Activated naive CD4-positive, alpha-beta T cell (primary cell): ENCODE measurements around the gene TRIM46.
"Not testable (repeated sequence)": the region's sequence is repeated elsewhere in the genome, so short reads cannot be mapped to it uniquely, and the experiment has no call there.

Experiments used
- DNase-seq, 4 experiments: peaks; one replicate each; lab custom pipeline; 2025; lab: John Stamatoyannopoulos, UW

TRIM46 gene

DNA sequence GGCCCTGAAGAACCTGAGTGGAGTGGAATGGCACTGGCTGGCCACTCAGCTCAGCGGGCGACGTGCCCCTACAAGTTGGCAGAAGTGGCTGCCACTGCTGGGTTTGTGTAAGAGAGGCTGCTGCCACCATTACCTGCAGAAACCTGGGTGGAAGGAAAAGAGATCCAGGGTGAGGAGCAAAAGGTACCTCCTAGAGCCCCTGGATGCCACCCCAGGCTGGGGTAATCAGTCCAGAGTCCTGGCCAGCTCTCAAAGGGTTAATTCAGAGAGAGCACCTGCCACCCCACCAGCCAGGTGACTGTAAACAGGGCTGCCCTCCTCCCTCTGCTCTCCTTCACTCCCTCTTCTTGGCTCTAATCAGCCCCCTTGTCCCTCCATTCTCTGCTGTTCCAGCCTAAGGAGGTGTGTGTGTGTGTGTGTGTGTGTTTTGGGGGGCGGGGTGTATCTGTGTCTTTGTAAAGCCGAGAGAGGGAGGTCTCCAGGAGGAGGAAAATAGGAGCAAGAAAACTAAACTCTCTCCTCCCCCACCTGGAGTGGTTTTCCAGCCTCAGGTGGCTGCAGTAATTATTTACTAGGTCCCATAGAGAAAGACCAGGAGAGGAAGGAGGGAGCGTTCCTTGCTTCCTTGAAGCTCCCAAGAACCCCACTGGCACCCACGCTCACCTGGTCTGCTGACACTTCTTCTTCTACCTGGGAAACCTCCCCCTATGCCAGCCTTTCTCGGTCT lies 12.6 kb downstream of the TRIM46 start:
- DNase-seq = no peak

- DNase-seq = no peak
These were observed 13.3 kb downstream of the TRIM46 start for GRCh38 chr1:155186794-155187455.

DNA sequence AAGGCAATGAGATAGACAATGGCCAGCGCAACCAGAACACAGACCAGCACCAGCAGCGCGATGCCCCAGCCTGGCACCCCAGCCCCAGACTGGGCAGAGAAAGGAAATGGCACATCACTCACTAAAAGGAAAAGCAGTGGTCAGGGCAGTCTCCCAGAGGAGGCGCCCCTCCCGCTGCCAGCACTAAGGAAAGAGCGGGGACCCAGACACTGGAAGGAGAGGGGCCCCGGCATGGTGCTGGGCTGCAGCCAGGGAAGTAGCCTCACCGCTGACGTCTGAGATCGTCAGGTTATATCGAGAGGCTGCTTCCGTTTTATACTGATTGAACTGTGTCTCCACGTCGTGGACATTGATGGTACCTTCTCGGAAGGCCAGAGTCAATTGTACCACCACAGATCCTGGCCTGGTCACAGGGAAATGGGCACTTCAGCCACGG lies 13.8 kb downstream of the TRIM46 start:
- no peak for DNase-seq

GRCh38 chr1:155188268-155188667 lies 14.6 kb downstream of the TRIM46 start:
- DNase-seq = no peak

GRCh38 chr1:155189926-155190325 lies 16.3 kb downstream of the TRIM46 start:
- not testable (repeated sequence) for DNase-seq

GRCh38 chr1:155191904-155192303 lies 18.3 kb downstream of the TRIM46 start:
- no peak for DNase-seq

DNA sequence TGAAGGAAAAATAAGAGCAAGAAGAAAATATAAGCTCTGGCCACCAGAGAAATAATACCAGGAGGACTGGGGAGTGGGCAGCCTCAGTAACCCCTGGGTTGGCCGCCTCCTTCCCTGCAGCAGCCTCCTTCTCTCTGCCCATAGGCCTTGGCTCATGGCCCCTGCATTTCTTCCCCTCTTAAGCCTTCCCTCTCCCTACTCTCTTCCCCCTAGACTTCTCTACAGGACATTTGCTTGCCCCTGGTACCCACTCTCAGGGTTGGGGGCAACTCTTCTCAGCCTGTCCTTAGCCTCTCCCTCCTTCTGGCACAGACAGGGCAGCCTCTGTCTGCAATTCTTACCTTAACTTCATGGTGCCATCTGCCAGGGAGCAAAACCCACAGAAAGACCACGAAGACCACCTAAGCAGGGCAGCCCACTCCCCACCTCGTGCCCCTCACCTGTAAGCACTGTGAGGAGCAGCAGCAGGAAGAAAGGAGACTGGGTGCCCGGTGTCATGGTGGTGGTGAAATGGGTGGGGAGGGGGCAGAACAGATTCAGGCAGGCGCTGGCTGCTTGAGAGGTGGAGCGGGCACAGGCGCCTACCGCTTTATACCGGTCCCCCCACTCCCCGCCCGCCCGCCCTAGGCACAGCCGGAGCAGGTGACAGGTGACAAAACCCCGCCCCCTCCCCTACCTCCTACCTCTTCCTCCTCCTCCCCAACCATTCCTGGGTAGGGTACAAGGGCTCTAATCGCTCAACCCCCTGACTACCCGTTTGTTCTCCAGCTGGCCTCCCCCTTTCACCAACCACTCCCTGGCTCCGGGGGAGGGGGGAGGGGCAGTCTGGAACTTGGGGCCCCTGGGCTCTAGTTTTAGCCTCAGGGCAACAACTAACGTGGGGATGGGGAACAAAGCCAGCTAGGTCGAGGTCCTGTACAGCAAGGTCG lies 19.0 kb downstream of the TRIM46 start:
- peak in 2 of 4 experiments; percentile 23 to 26 for DNase-seq

DNA sequence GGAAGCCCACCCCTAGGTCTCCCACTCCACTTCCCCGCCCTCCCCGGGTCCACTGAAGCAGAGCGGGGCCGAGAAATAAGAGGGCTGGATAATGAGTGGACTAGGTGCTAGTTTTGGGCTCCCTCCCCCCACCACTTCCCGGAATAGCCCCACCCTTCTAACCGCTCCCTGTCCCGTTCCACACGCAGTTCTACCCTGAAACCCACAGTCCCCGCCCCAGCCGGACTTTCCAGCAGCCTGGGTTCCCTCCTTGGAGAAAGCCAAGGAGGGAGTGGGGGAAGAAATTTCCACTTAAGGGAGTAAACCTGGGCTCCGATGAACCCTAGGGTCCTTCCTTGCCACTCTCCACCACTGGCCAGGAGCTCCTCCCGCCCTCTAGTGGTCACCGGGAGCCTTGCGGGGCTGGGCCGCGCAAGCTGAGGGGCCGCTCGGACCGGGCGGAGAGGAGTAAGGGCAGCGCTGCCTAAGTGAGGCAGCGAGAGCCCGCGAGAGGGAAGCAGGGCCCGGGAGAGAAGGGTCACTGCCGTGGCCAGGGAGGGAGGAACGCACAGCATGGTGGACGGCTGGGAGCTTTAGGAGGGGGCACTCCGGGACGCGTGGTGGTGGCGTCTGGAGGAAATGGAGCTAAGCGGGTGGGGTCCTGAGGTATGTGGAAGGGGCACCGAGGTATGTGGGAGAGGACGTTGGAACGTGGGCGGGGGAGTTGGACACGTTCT lies 19.8 kb downstream of the TRIM46 start:
- DNase-seq = peak; percentile 31 to 52 (median 44)

GRCh38 chr1:155193991-155194240 lies 20.3 kb downstream of the TRIM46 start:
- not testable (repeated sequence) for DNase-seq

DNA sequence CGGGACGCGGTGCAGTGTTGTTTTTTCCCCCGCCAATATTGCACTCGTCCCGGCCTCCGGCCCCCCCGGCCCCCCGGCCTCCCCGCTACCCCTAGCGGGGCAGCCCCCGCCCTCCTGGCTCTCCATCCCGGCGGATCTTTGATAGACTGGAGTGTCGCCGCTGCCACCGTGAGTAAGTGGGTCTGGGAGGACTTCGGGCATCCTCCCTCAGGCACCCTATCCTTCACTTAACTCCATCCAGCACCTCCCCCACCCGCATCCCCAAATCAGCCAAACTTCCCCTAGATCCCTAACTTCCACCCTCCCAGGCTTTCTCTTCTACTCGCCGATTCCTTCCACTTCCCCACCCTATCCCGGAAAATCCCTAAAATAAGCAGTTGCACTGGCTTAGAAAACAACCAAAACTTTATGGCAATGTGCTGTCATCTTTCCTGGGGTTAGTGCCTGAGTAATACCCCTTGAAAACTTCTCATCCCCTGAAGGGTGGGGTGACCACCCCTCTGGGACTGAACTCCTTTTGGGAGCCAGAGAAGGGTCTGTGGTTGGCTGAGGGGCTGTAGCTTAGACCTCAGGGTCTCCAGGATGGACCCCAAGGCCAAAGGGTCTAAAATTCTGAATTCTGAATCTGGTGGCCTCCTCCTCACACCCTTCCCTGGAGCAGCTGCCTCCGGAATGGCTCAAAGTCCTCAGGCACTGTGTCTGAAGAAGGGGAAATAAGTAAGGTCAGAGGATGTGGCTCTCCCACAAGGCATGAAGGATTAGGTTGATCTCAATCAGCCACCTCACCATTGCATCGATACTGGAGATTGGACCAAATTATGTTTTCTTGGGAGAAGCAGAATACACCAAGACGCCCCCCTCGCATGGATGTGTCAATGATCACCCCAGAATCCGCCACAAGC lies 21.8 kb downstream of the TRIM46 start:
- no peak for DNase-seq

DNA sequence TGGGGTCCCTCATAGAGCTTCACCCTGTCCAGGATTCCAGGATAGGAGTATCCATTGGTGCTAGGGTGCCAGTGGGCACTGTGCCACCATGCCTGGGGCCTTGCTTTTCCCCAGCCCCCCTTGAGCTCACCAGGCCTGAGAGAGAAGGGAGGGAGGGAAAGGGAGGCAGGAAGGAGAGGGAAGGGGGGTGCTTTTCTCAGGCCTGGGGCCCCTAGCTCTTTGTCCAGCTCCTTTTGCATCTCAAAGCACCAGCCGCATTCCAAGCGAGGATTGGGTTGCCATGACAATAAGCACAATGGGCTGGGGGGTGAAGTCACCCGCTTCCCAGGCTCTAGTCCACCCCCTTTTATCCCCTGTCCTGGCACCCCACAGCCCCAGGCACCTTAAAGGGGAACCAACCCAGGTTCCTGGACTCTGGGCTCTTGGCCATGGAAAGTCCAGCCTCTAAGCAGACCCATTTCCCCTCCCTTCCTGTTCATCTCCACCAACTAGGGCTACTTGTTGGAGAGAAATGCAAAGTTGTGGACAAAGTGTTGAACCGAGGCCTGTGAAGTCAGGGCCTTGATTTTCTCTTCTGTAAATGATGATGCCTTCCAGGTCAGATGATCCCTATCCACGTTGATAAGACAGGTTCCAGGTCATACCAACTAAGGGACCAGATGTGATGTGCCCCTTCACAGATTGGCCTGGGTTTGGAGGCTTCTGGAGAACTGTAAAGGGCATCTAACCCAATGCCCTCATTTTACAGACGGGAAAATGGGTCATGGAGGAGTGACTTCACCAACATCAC lies 22.6 kb downstream of the TRIM46 start:
- no peak for DNase-seq

GRCh38 chr1:155196893-155197638 lies 23.4 kb downstream of the TRIM46 start:
- no peak for DNase-seq

GRCh38 chr1:155197901-155198546 lies 24.4 kb downstream of the TRIM46 start:
- DNase-seq = no peak

GRCh38 chr1:155198547-155198906 lies 24.9 kb downstream of the TRIM46 start:
- no peak for DNase-seq

GRCh38 chr1:155199792-155200191 lies 26.1 kb downstream of the TRIM46 start:
- DNase-seq = no peak

DNA sequence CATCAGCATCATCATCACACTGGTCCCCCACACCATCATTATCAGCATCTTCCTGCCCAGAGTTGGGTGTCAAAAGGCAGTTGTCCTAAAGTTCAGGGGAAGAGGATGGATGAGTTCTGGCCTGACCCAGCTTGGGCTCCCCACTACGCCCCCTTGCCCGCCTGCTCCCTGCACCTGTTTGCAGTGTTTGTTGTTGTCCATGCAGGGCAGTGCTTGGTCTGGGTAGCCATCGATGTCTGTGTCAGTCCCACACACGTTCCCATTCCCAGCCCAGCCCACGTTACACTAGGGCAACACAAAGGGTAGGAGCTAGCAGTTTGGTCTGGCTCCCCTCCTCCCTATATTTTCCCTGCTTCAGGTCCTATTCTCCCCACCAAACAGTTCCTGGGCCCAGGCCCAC lies 27.3 kb downstream of the TRIM46 start:
- DNase-seq = no peak

GRCh38 chr1:155202198-155202597 lies 28.5 kb downstream of the TRIM46 start:
- no peak for DNase-seq

- DNase-seq = no peak
These were observed 29.3 kb downstream of the TRIM46 start for GRCh38 chr1:155202731-155203515.
